ENCODE data around the gene CARM1. TPM values are rescaled to one million over a fixed set of nuclear protein-coding genes. Genes with fewer than 3 reads are reported as not detected.
A peak's percentile ranks its signal among the peaks of the same experiment; 100 is the strongest.
"Not testable (repeated sequence)": the region's sequence is repeated elsewhere in the genome, so short reads cannot be mapped to it uniquely, and the experiment has no call there.

Gene CARM1
- total RNA-seq, 1 donor: 9.0 TPM

GRCh38 chr19:10921199-10921909, 50.0 kb downstream of the CARM1 start:
- no peaks in the 10 kb centered on the region for H3K9me3 ChIP-seq (ENCODE audit: low read depth, low read length)

GRCh38 chr19:10921910-10922637, 50.7 kb downstream of the CARM1 start:
- Histone ChIP-seq H3K4me3 (ENCODE audit: low read length) (no peak overlapping the region), H3K4me1 (ENCODE audit: insufficient read depth, low read length) (no peaks in the 10 kb centered on the region), H3K9me3 (ENCODE audit: low read depth, low read length) (no peaks in the 10 kb centered on the region), H3K27me3 (ENCODE audit: insufficient read depth, low read length) (no peaks in the 10 kb centered on the region)

More at GRCh38 chr19:10921199-10921909, 50.0 kb downstream of the CARM1 start:
- Histone ChIP-seq H3K4me1 (ENCODE audit: insufficient read depth, low read length) (no peaks in the 10 kb centered on the region), H3K4me3 (ENCODE audit: low read length) (no peak overlapping the region), H3K27me3 (ENCODE audit: insufficient read depth, low read length) (no peaks in the 10 kb centered on the region)

- no peak overlapping the region for H3K4me3 ChIP-seq (ENCODE audit: low read length)
- peaks cover 4% of the 10 kb centered on the region for H3K4me1 ChIP-seq (ENCODE audit: insufficient read depth, low read length)
- no peaks in the 10 kb centered on the region for H3K9me3 ChIP-seq (ENCODE audit: low read depth, low read length)
- no peaks in the 10 kb centered on the region for H3K27me3 ChIP-seq (ENCODE audit: insufficient read depth, low read length)
These were observed 51.3 kb downstream of the CARM1 start for GRCh38 chr19:10922638-10923014.

GRCh38 chr19:10923260-10924112, 52.1 kb downstream of the CARM1 start:
- H3K4me1 ChIP-seq (ENCODE audit: insufficient read depth, low read length): peaks cover 9% of the 10 kb centered on the region
- no peaks in the 10 kb centered on the region for H3K9me3 ChIP-seq (ENCODE audit: low read depth, low read length)
- H3K27me3 ChIP-seq (ENCODE audit: insufficient read depth, low read length): no peaks in the 10 kb centered on the region
- H3K4me3 ChIP-seq (ENCODE audit: low read length): no peak overlapping the region

- H3K4me1 ChIP-seq (ENCODE audit: insufficient read depth, low read length): peaks cover 15% of the 10 kb centered on the region
- no peaks in the 10 kb centered on the region for H3K27me3 ChIP-seq (ENCODE audit: insufficient read depth, low read length)
- H3K9me3 ChIP-seq (ENCODE audit: low read depth, low read length): no peaks in the 10 kb centered on the region
- no peak overlapping the region for H3K4me3 ChIP-seq (ENCODE audit: low read length)
These were observed 53.2 kb downstream of the CARM1 start for GRCh38 chr19:10924597-10924996.

- H3K4me3 ChIP-seq (ENCODE audit: low read length): peak overlapping the region; percentile 77
- no peaks in the 10 kb centered on the region for H3K27me3 ChIP-seq (ENCODE audit: insufficient read depth, low read length)
- no peaks in the 10 kb centered on the region for H3K9me3 ChIP-seq (ENCODE audit: low read depth, low read length)
- H3K4me1 ChIP-seq (ENCODE audit: insufficient read depth, low read length): peaks cover 24% of the 10 kb centered on the region
These were observed 56.6 kb downstream of the CARM1 start for GRCh38 chr19:10927730-10928562.

GRCh38 chr19:10928563-10929401, 57.4 kb downstream of the CARM1 start, which contains the start of the genes TIMM29 and YIPF2:
Gene TIMM29 (plus strand): TSS chr19:10928811. CDS start chr19:10928823, 12 bp downstream.
Gene YIPF2 (minus strand): TSS chr19:10928639. CDS start chr19:10928410, 229 bp downstream.
- H3K4me1 ChIP-seq (ENCODE audit: insufficient read depth, low read length): peaks cover 24% of the 10 kb centered on the region
- no peaks in the 10 kb centered on the region for H3K9me3 ChIP-seq (ENCODE audit: low read depth, low read length)
- peak within 1 kb of the TSS; percentile 77 for H3K4me3 ChIP-seq (ENCODE audit: low read length)
- H3K27me3 ChIP-seq (ENCODE audit: insufficient read depth, low read length): no peaks in the 10 kb centered on the region

GRCh38 chr19:10929402-10929794, 58.0 kb downstream of the CARM1 start:
- H3K9me3 ChIP-seq (ENCODE audit: low read depth, low read length): no peaks in the 10 kb centered on the region
- peak overlapping the region; percentile 77 for H3K4me3 ChIP-seq (ENCODE audit: low read length)
- peaks cover 24% of the 10 kb centered on the region for H3K4me1 ChIP-seq (ENCODE audit: insufficient read depth, low read length)
- no peaks in the 10 kb centered on the region for H3K27me3 ChIP-seq (ENCODE audit: insufficient read depth, low read length)

GRCh38 chr19:10935371-10936059, 64.2 kb downstream of the CARM1 start:
- H3K4me3 ChIP-seq (ENCODE audit: low read length): no peak overlapping the region
- H3K27me3 ChIP-seq (ENCODE audit: insufficient read depth, low read length): no peaks in the 10 kb centered on the region
- peaks cover 3% of the 10 kb centered on the region for H3K4me1 ChIP-seq (ENCODE audit: insufficient read depth, low read length)
- H3K9me3 ChIP-seq (ENCODE audit: low read depth, low read length): no peaks in the 10 kb centered on the region

- no peaks in the 10 kb centered on the region for H3K9me3 ChIP-seq (ENCODE audit: low read depth, low read length)
- H3K4me1 ChIP-seq (ENCODE audit: insufficient read depth, low read length): peaks cover 3% of the 10 kb centered on the region
- H3K27me3 ChIP-seq (ENCODE audit: insufficient read depth, low read length): no peaks in the 10 kb centered on the region
- no peak overlapping the region for H3K4me3 ChIP-seq (ENCODE audit: low read length)
These were observed 65.3 kb downstream of the CARM1 start for GRCh38 chr19:10936661-10937084.

GRCh38 chr19:10941649-10942048, 70.3 kb downstream of the CARM1 start:
- H3K9me3 ChIP-seq (ENCODE audit: low read depth, low read length); H3K4me3 ChIP-seq (ENCODE audit: low read length); H3K27me3 ChIP-seq (ENCODE audit: insufficient read depth, low read length); H3K4me1 ChIP-seq (ENCODE audit: insufficient read depth, low read length): not testable (repeated sequence)

GRCh38 chr19:10943412-10943811, 72.1 kb downstream of the CARM1 start:
- not testable (repeated sequence) for H3K4me1 ChIP-seq (ENCODE audit: insufficient read depth, low read length); H3K9me3 ChIP-seq (ENCODE audit: low read depth, low read length); H3K27me3 ChIP-seq (ENCODE audit: insufficient read depth, low read length); H3K4me3 ChIP-seq (ENCODE audit: low read length)

- no peaks in the 10 kb centered on the region for H3K27me3 ChIP-seq (ENCODE audit: insufficient read depth, low read length)
- no peaks in the 10 kb centered on the region for H3K9me3 ChIP-seq (ENCODE audit: low read depth, low read length)
- H3K4me1 ChIP-seq (ENCODE audit: insufficient read depth, low read length): peaks cover 4% of the 10 kb centered on the region
- no peak overlapping the region for H3K4me3 ChIP-seq (ENCODE audit: low read length)
These were observed 73.9 kb downstream of the CARM1 start for GRCh38 chr19:10945264-10945663.

Data from mononuclear cell (primary cell).